GM18870 (cell line): ENCODE data around the gene DIP2C.

Experiments
- ATAC-seq: cut with Tn5 transposase; IDR thresholded peaks from one replicate; pipeline ENCODE4 v1.9.1; 2021; ENCODE audit warnings: moderate library complexity; ENCODE audit not compliant: unreplicated experiment

The DIP2C gene

GRCh38 chr10:299512-299911 is 390.0 kb downstream of the DIP2C start:
- ATAC-seq, result no peak

GRCh38 chr10:298033-298432 is 391.4 kb downstream of the DIP2C start:
- ATAC-seq, result no peak

- ATAC-seq, result no peak
Measured at GRCh38 chr10:297567-297966, 391.9 kb downstream of the DIP2C start.

GRCh38 chr10:293636-294035 is 395.8 kb downstream of the DIP2C start:
- no peak for ATAC-seq

GRCh38 chr10:290026-290725 is 399.3 kb downstream of the DIP2C start:
- no peak for ATAC-seq

GRCh38 chr10:289581-289980 is 399.9 kb downstream of the DIP2C start:
- no peak for ATAC-seq

- ATAC-seq, result no peak
Measured at GRCh38 chr10:288316-289200, 400.9 kb downstream of the DIP2C start.

GRCh38 chr10:287814-288213 is 401.7 kb downstream of the DIP2C start:
- no peak for ATAC-seq

- no peak for ATAC-seq
Measured at GRCh38 chr10:287026-287709, 402.3 kb downstream of the DIP2C start.

- ATAC-seq, result no peak
Measured at GRCh38 chr10:285216-285615, 404.3 kb downstream of the DIP2C start.

- ATAC-seq, result peak; percentile 82
Measured at GRCh38 chr10:283916-284356, 405.5 kb downstream of the DIP2C start.

- ATAC-seq, result no peak
Measured at GRCh38 chr10:283140-283479, 406.4 kb downstream of the DIP2C start.

GRCh38 chr10:282294-283139 is 407.0 kb downstream of the DIP2C start:
- ATAC-seq, result no peak

- ATAC-seq, result no peak
Measured at GRCh38 chr10:279655-280054, 409.8 kb downstream of the DIP2C start.

GRCh38 chr10:279232-279631 is 410.2 kb downstream of the DIP2C start:
- ATAC-seq, result no peak

GRCh38 chr10:278707-279106 is 410.8 kb downstream of the DIP2C start:
- ATAC-seq, result no peak

GRCh38 chr10:277963-278362 is 411.5 kb downstream of the DIP2C start:
- ATAC-seq, result no peak

GRCh38 chr10:275680-276079 is 413.8 kb downstream of the DIP2C start:
- no peak for ATAC-seq

- no peak for ATAC-seq
Measured at GRCh38 chr10:274866-275265, 414.6 kb downstream of the DIP2C start.

GRCh38 chr10:273088-273487 is 416.4 kb downstream of the DIP2C start:
- ATAC-seq, result no peak

- ATAC-seq, result no peak
Measured at GRCh38 chr10:271722-272121, 417.7 kb downstream of the DIP2C start.
